Hair follicle dermal papilla cell (primary cell): ENCODE data around the gene SDSL. TPM values are rescaled to one million over a fixed set of nuclear protein-coding genes. Genes with fewer than 3 reads are reported as not detected.

Experiments
- total RNA-seq: library from RNA; depleted of rRNA; stranded (reverse); fragments of >200 nt; gene quantifications from 2 replicates; pipeline ENCODE4 v1.2.3, GENCODE V29; 2012

The SDSL gene
- 2.3 and 3.6 TPM in 2 replicates for total RNA-seq

GRCh38 chr12:113422030-113422885 lies at the start of gene SDSL:
Gene SDSL (plus strand): TSS chr12:113422380. CDS start chr12:113427983, 5,603 bp downstream.

GRCh38 chr12:113403435-113404415 lies 18.5 kb upstream of the SDSL start, which contains the start of gene SDS:
Gene SDS (minus strand): TSS chr12:113403887. CDS start chr12:113399708, 4,179 bp downstream.

GRCh38 chr12:113471619-113472171 lies 49.5 kb downstream of the SDSL start, which contains the start of gene LHX5:
Gene LHX5 (minus strand): TSS chr12:113471871. CDS start chr12:113471498, 373 bp downstream.

Other genes starting within 250 kb of the SDSL start
- gene DDX54, start 236.9 kb upstream of the SDSL start, total RNA-seq, result 42.8 and 45.2 TPM in 2 replicates
- 24.7 and 25.2 TPM in 2 replicates for gene RITA1, start 236.7 kb upstream of the SDSL start, total RNA-seq
- gene TPCN1, start 200.9 kb upstream of the SDSL start, total RNA-seq, result 34.9 and 45.9 TPM in 2 replicates
- gene SLC8B1, start 87.3 kb upstream of the SDSL start, total RNA-seq, result 27.1 and 29.1 TPM in 2 replicates
- 58.2 and 65.7 TPM in 2 replicates for gene PLBD2, start 63.8 kb upstream of the SDSL start, total RNA-seq
- not detected in 2 replicates for gene SDS, start 18.5 kb upstream of the SDSL start, total RNA-seq
- not detected in 2 replicates for gene LHX5, start 49.5 kb downstream of the SDSL start, total RNA-seq